H1 (cell line): ENCODE data around the gene LAMP1.

Source experiments
- CREB1 ChIP-seq: IDR thresholded peaks from 2 replicates; pipeline ENCODE4 v1.6.1; 2012; ENCODE audit warnings: inconsistent platforms
- EGR1 ChIP-seq: IDR thresholded peaks from 2 replicates; pipeline ENCODE4 v1.6.1; 2011; ENCODE audit warnings: low read depth, low read length, borderline replicate concordance
- EP300 ChIP-seq, 2 experiments: IDR thresholded peaks; 1 replicate in 1 of 2; 2 replicates in 1 of 2; pipeline ENCODE4 v1.6.1; 2011 to 2012; ENCODE audit warnings: low read depth in 2 of 2, low read length in 2 of 2, mild to moderate bottlenecking in 2 of 2, borderline replicate concordance in 1 of 2, inconsistent platforms in 1 of 2, moderate library complexity in 1 of 2
- HDAC6 ChIP-seq: IDR thresholded peaks from one replicate; pipeline ENCODE4 v1.7.1; 2012; ENCODE audit warnings: low read depth, mild to moderate bottlenecking, inconsistent platforms, low read length, moderate library complexity
- JUND ChIP-seq: IDR thresholded peaks from 2 replicates; pipeline ENCODE4 v1.6.1; 2011; ENCODE audit warnings: mild to moderate bottlenecking, improper control_type of control experiment, low read length
- KDM5A ChIP-seq: fragments of 200-600 bp; IDR thresholded peaks from 2 replicates; pipeline ENCODE4 v1.7.1; 2012; ENCODE audit warnings: mild to moderate bottlenecking, low read length, inconsistent platforms, mixed read lengths
- POLR2AphosphoS5 ChIP-seq: IDR thresholded peaks from 2 replicates; pipeline ENCODE4 v1.6.1; 2011; ENCODE audit warnings: low read depth, low read length
- RAD21 ChIP-seq, 2 experiments: IDR thresholded peaks in 1 of 2; conservative IDR thresholded peaks in 1 of 2; 2 replicates each; pipeline ENCODE4 v1.6.1; 2011; ENCODE audit warnings: low read depth in 2 of 2, low read length in 2 of 2, improper control_type of control experiment in 1 of 2, inconsistent platforms in 1 of 2, mild to moderate bottlenecking in 1 of 2, moderate library complexity in 1 of 2
- RFX5 ChIP-seq: IDR thresholded peaks from 2 replicates; pipeline ENCODE4 v1.6.1; 2011; ENCODE audit warnings: low read depth, low read length, improper control_type of control experiment, borderline replicate concordance
- SP1 ChIP-seq: IDR thresholded peaks from 2 replicates; pipeline ENCODE4 v1.6.1; 2011; ENCODE audit warnings: low read depth, low read length
- YY1 ChIP-seq: IDR thresholded peaks from 2 replicates; pipeline ENCODE4 v1.6.1; 2011; ENCODE audit warnings: low read depth, mild to moderate bottlenecking, low read length
- TF ChIP-seq, protein P1 (sequence below), 3 experiments: IDR thresholded peaks; 1 replicate in 2 of 3; 2 replicates in 1 of 3; pipeline versions ENCODE4 v1.5.1 to v1.6.1; 2011; ENCODE audit warnings: low read length in 3 of 3, mild to moderate bottlenecking in 3 of 3, inconsistent platforms in 2 of 3, low read depth in 1 of 3, moderate library complexity in 1 of 3; ENCODE audit not compliant: insufficient read depth in 1 of 3; ENCODE audit errors: control extremely low read depth in 1 of 3
- TF ChIP-seq, protein P2 (sequence below): IDR thresholded peaks from 2 replicates; pipeline ENCODE4 v1.6.1; 2012; ENCODE audit warnings: inconsistent platforms

- TF ChIP-seq JUND (no peak), EP300 (IDR thresholded peaks at IDR 0.05; ENCODE audit: borderline replicate concordance in 1 of 2, low read depth in 2 of 2, low read length in 2 of 2) (no peak), POLR2AphosphoS5 (no peak), CREB1 (no peak), RAD21 (IDR thresholded peaks at IDR 0.05 in 1 of 2, conservative IDR thresholded peaks at IDR 0.05 in 1 of 2; ENCODE audit: low read depth in 2 of 2, low read length in 2 of 2) (no peak), YY1 (no peak), EGR1 (no peak), KDM5A (no peak), RFX5 (no peak), SP1 (no peak), HDAC6 (no peak)
- TF ChIP-seq, protein P1, sequence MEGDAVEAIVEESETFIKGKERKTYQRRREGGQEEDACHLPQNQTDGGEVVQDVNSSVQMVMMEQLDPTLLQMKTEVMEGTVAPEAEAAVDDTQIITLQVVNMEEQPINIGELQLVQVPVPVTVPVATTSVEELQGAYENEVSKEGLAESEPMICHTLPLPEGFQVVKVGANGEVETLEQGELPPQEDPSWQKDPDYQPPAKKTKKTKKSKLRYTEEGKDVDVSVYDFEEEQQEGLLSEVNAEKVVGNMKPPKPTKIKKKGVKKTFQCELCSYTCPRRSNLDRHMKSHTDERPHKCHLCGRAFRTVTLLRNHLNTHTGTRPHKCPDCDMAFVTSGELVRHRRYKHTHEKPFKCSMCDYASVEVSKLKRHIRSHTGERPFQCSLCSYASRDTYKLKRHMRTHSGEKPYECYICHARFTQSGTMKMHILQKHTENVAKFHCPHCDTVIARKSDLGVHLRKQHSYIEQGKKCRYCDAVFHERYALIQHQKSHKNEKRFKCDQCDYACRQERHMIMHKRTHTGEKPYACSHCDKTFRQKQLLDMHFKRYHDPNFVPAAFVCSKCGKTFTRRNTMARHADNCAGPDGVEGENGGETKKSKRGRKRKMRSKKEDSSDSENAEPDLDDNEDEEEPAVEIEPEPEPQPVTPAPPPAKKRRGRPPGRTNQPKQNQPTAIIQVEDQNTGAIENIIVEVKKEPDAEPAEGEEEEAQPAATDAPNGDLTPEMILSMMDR (IDR thresholded peaks at IDR 0.05; ENCODE audit: control extremely low read depth in 1 of 3, insufficient read depth in 1 of 3, low read depth in 1 of 3, low read length in 3 of 3), result no peak
- TF ChIP-seq, protein P2, sequence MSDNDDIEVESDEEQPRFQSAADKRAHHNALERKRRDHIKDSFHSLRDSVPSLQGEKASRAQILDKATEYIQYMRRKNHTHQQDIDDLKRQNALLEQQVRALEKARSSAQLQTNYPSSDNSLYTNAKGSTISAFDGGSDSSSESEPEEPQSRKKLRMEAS, result no peak
Measured at GRCh38 chr13:113317031-113317430, 20.0 kb downstream of the LAMP1 start.
